Hematopoietic multipotent progenitor cell treated with erythropoietin and hydrocortisone succinate and interleukin-3 and kit ligand, for 6 days (in vitro differentiated cells): ENCODE measurements around the gene NDC1.

Experiments
- DNase-seq: peaks from one replicate; pipeline ENCODE4 v3.0.0-alpha.2; 2015

The NDC1 gene

GRCh38 chr1:53760497-53760896 is 77.6 kb downstream of the NDC1 start:
- DNase-seq = peak; percentile 33

- no peak for DNase-seq
Measured at GRCh38 chr1:53755874-53756273, 82.2 kb downstream of the NDC1 start.

GRCh38 chr1:53754484-53755312 is 83.4 kb downstream of the NDC1 start:
- peak; percentile 81 for DNase-seq

- DNase-seq = no peak
Measured at GRCh38 chr1:53752281-53752680, 85.8 kb downstream of the NDC1 start.

- DNase-seq = no peak
Measured at GRCh38 chr1:53747841-53748240, 90.3 kb downstream of the NDC1 start.

GRCh38 chr1:53740621-53741105 is 97.4 kb downstream of the NDC1 start:
- DNase-seq = no peak

- peak; percentile 82 for DNase-seq
Measured at GRCh38 chr1:53739109-53739681, 98.9 kb downstream of the NDC1 start, which contains the start of gene GLIS1. Gene GLIS1 (minus strand): TSS chr1:53739164. CDS start chr1:53738064, 1,100 bp downstream.

- no peak for DNase-seq
Measured at GRCh38 chr1:53738205-53739108, 99.6 kb downstream of the NDC1 start.

GRCh38 chr1:53737648-53738204 is 100.4 kb downstream of the NDC1 start:
- no peak for DNase-seq

GRCh38 chr1:53736290-53736689 is 101.8 kb downstream of the NDC1 start:
- no peak for DNase-seq

- DNase-seq = no peak
Measured at GRCh38 chr1:53735681-53736080, 102.4 kb downstream of the NDC1 start.

- DNase-seq = no peak
Measured at GRCh38 chr1:53735261-53735660, 102.8 kb downstream of the NDC1 start.

GRCh38 chr1:53734650-53735211 is 103.4 kb downstream of the NDC1 start:
- no peak for DNase-seq

- no peak for DNase-seq
Measured at GRCh38 chr1:53733975-53734649, 104.0 kb downstream of the NDC1 start.

- DNase-seq = no peak
Measured at GRCh38 chr1:53733447-53733931, 104.6 kb downstream of the NDC1 start.

- DNase-seq = no peak
Measured at GRCh38 chr1:53732912-53733317, 105.2 kb downstream of the NDC1 start.

GRCh38 chr1:53732409-53732808 is 105.7 kb downstream of the NDC1 start:
- DNase-seq = no peak

GRCh38 chr1:53731779-53732305 is 106.3 kb downstream of the NDC1 start:
- DNase-seq = no peak

GRCh38 chr1:53731043-53731600 is 107.0 kb downstream of the NDC1 start:
- no peak for DNase-seq

- no peak for DNase-seq
Measured at GRCh38 chr1:53730224-53730865, 107.8 kb downstream of the NDC1 start.
